ENCODE data around the gene RNF207.

RNF207 gene

GRCh38 chr1:6269720-6270400, 63.9 kb downstream of the RNF207 start:
- DNase-seq (ENCODE audit: low read depth): no peak

- no peak for DNase-seq (ENCODE audit: low read depth)
These were observed 64.5 kb downstream of the RNF207 start for GRCh38 chr1:6270401-6270800.
